ENCODE data around the gene ZBTB37. TPM values are rescaled to one million over a fixed set of nuclear protein-coding genes. Genes with fewer than 3 reads are reported as not detected.
"Not testable (repeated sequence)": the region's sequence is repeated elsewhere in the genome, so short reads cannot be mapped to it uniquely, and the experiment has no call there.

Gene ZBTB37
- total RNA-seq, 2 experiments from 2014 or later: 8.2 to 8.3 TPM

- Mint-ChIP-seq H3K27ac (peak overlapping the region; percentile 98), H3K9me3 (no peaks in the 10 kb centered on the region), H3K36me3 (peaks cover 61% of the 10 kb centered on the region), H3K27me3 (peaks cover 3% of the 10 kb centered on the region), H3K4me3 (peak overlapping the region; percentile 99), H3K4me1 (ENCODE audit: low read depth) (peaks cover 65% of the 10 kb centered on the region)
- intact Hi-C loops (cut with micrococcal nuclease): loop anchor here (5.0 kb wide), 1 partner anchor 1119 kb away; no protein-coding TSS in a partner anchor
- ChIA-PET CTCF (no interaction called here), POLR2A (interaction anchor here (3.2 to 4.0 kb wide), 2 partner anchors 42 kb away, joined by 21 to 25 read pairs; partner anchors contain the start of genes CENPL and DARS2)
- DNase-seq: no peak
Observed at GRCh38 chr1:173866413-173867115, 1.6 kb upstream of the ZBTB37 start.

GRCh38 chr1:173867141-173867752, 933 bp upstream of the ZBTB37 start:
- intact Hi-C loops (cut with micrococcal nuclease): loop anchor here (5.0 kb wide), 1 partner anchor 1120 kb away; no protein-coding TSS in a partner anchor
- ChIA-PET POLR2A (interaction anchor here (1.0 to 3.2 kb wide), 4 partner anchors 43 to 390 kb away, joined by 3 to 25 read pairs (median 12); partner anchors contain the start of genes CENPL, DARS2, PRDX6 and RC3H1), CTCF (no interaction called here)
- H3K4me3 Mint-ChIP-seq: peak overlapping the region; percentile 99
- no peak for DNase-seq
- H3K9me3 Mint-ChIP-seq: no peaks in the 10 kb centered on the region
- H3K27me3 Mint-ChIP-seq: peaks cover 3% of the 10 kb centered on the region
- peak overlapping the region; percentile 98 for H3K27ac Mint-ChIP-seq
- H3K36me3 Mint-ChIP-seq: peaks cover 58% of the 10 kb centered on the region
- H3K4me1 Mint-ChIP-seq (ENCODE audit: low read depth): peaks cover 65% of the 10 kb centered on the region

- intact Hi-C loops (cut with micrococcal nuclease): loop anchor here (1.0 to 5.0 kb wide), 10 partner anchors 44 to 1336 kb away; partner anchors contain the start of genes CACYBP, CENPL, DARS2 and KLHL20
- H3K27ac Mint-ChIP-seq: peak within 1 kb of the TSS; percentile 98
- H3K4me1 Mint-ChIP-seq (ENCODE audit: low read depth): peaks cover 68% of the 10 kb centered on the region
- H3K36me3 Mint-ChIP-seq: peaks cover 58% of the 10 kb centered on the region
- DNase-seq: peak; percentile 100
- no peaks in the 10 kb centered on the region for H3K9me3 Mint-ChIP-seq
- ChIA-PET POLR2A (interaction anchor here (0.6 to 3.2 kb wide), 15 partner anchors 10 to 1335 kb away, joined by 3 to 25 read pairs (median 3); partner anchors contain the start of genes CENPL, DARS2, KLHL20 and MRPS14), CTCF (interaction anchor here (0.6 kb wide), 1 partner anchor 620 kb away, joined by 3 read pairs; no protein-coding TSS in a partner anchor)
- peaks cover 3% of the 10 kb centered on the region for H3K27me3 Mint-ChIP-seq
- H3K4me3 Mint-ChIP-seq: peak within 1 kb of the TSS; percentile 99
Observed at GRCh38 chr1:173867753-173868265, 371 bp upstream of the ZBTB37 start, which contains the start of gene GAS5. TSS of gene GAS5 (minus strand) at chr1:173867989.

- POLR2A ChIA-PET: interaction anchor here (0.7 to 3.2 kb wide), 9 partner anchors 9 to 1154 kb away, joined by 3 to 25 read pairs (median 3); partner anchors contain the start of genes CENPL, DARS2, MRPS14 and RC3H1
- Mint-ChIP-seq H3K27me3 (peaks cover 3% of the 10 kb centered on the region), H3K36me3 (peaks cover 51% of the 10 kb centered on the region), H3K9me3 (no peaks in the 10 kb centered on the region), H3K27ac (peak overlapping the region; percentile 98), H3K4me1 (ENCODE audit: low read depth) (peaks cover 63% of the 10 kb centered on the region), H3K4me3 (peak overlapping the region; percentile 99)
- DNase-seq: no peak
- CTCF ChIA-PET: interaction anchor here (1.1 kb wide), 1 partner anchor 439 kb away, joined by 4 read pairs; no protein-coding TSS in a partner anchor
- intact Hi-C loops (cut with micrococcal nuclease): loop anchor here (2.0 to 5.0 kb wide), 2 partner anchors 336 to 1122 kb away; no protein-coding TSS in a partner anchor
Observed at GRCh38 chr1:173869021-173869359, 810 bp downstream of the ZBTB37 start.

GRCh38 chr1:173870252-173871075, 2.3 kb downstream of the ZBTB37 start:
- intact Hi-C loops (cut with micrococcal nuclease): loop anchor here (5.0 kb wide), 1 partner anchor 82 kb away; no protein-coding TSS in a partner anchor
- Mint-ChIP-seq H3K36me3 (peaks cover 36% of the 10 kb centered on the region), H3K9me3 (no peaks in the 10 kb centered on the region), H3K27ac (peak overlapping the region; percentile 98), H3K27me3 (peaks cover 3% of the 10 kb centered on the region), H3K4me3 (peak overlapping the region; percentile 52), H3K4me1 (ENCODE audit: low read depth) (peaks cover 53% of the 10 kb centered on the region)
- POLR2A ChIA-PET: interaction anchor here (0.7 to 1.2 kb wide), 7 partner anchors 9 to 152 kb away, joined by 3 to 5 read pairs (median 3); partner anchors contain the start of genes CENPL and DARS2
- peak; percentile 73 for DNase-seq
- CTCF ChIA-PET: interaction anchor here (0.5 to 1.6 kb wide), 4 partner anchors 47 to 440 kb away, joined by 3 to 4 read pairs (median 4); no protein-coding TSS in a partner anchor

GRCh38 chr1:173871091-173871490, 2.9 kb downstream of the ZBTB37 start:
- peaks cover 47% of the 10 kb centered on the region for H3K4me1 Mint-ChIP-seq (ENCODE audit: low read depth)
- POLR2A ChIA-PET: interaction anchor here (1.2 kb wide), 1 partner anchor 151 kb away, joined by 3 read pairs; no protein-coding TSS in a partner anchor
- no peak for DNase-seq
- peak overlapping the region; percentile 52 for H3K4me3 Mint-ChIP-seq
- peaks cover 3% of the 10 kb centered on the region for H3K27me3 Mint-ChIP-seq
- H3K9me3 Mint-ChIP-seq: no peaks in the 10 kb centered on the region
- intact Hi-C loops (cut with micrococcal nuclease): loop anchor here (5.0 kb wide), 1 partner anchor 81 kb away; no protein-coding TSS in a partner anchor
- H3K36me3 Mint-ChIP-seq: peaks cover 35% of the 10 kb centered on the region
- CTCF ChIA-PET: interaction anchor here (1.6 kb wide), 1 partner anchor 392 kb away, joined by 3 read pairs; no protein-coding TSS in a partner anchor
- H3K27ac Mint-ChIP-seq: peak overlapping the region; percentile 98

- H3K36me3 Mint-ChIP-seq: peaks cover 32% of the 10 kb centered on the region
- H3K4me3 Mint-ChIP-seq: peak overlapping the region; percentile 38
- no peak for DNase-seq
- CTCF ChIA-PET: interaction anchor here (1.6 kb wide), 1 partner anchor 392 kb away, joined by 3 read pairs; no protein-coding TSS in a partner anchor
- H3K27me3 Mint-ChIP-seq: peaks cover 3% of the 10 kb centered on the region
- H3K4me1 Mint-ChIP-seq (ENCODE audit: low read depth): peaks cover 45% of the 10 kb centered on the region
- POLR2A ChIA-PET: no interaction called here
- no peaks in the 10 kb centered on the region for H3K9me3 Mint-ChIP-seq
- peak overlapping the region; percentile 98 for H3K27ac Mint-ChIP-seq
- intact Hi-C loops (cut with micrococcal nuclease): loop anchor here (5.0 kb wide), 1 partner anchor 81 kb away; no protein-coding TSS in a partner anchor
Observed at GRCh38 chr1:173871500-173871899, 3.3 kb downstream of the ZBTB37 start.

- Mint-ChIP-seq H3K4me1 (ENCODE audit: low read depth) (peaks cover 11% of the 10 kb centered on the region), H3K27me3 (no peaks in the 10 kb centered on the region), H3K9me3 (no peaks in the 10 kb centered on the region), H3K36me3 (peaks cover 23% of the 10 kb centered on the region), H3K4me3 (no peak overlapping the region), H3K27ac (no peak overlapping the region)
- intact Hi-C loops (cut with micrococcal nuclease): no loop called here
- ChIA-PET POLR2A (no interaction called here), CTCF (no interaction called here)
- DNase-seq: no peak
Observed at GRCh38 chr1:173876732-173877131, 8.6 kb downstream of the ZBTB37 start.

- POLR2A ChIA-PET: no interaction called here
- Mint-ChIP-seq H3K4me3 (no peak overlapping the region), H3K27ac (no peak overlapping the region), H3K9me3 (no peaks in the 10 kb centered on the region), H3K27me3 (no peaks in the 10 kb centered on the region), H3K36me3 (peaks cover 20% of the 10 kb centered on the region), H3K4me1 (ENCODE audit: low read depth) (peaks cover 5% of the 10 kb centered on the region)
- intact Hi-C loops (cut with micrococcal nuclease): no loop called here
- CTCF ChIA-PET: no interaction called here
- DNase-seq: no peak
Observed at GRCh38 chr1:173878251-173878650, 10.1 kb downstream of the ZBTB37 start.

- CTCF ChIA-PET; H3K4me1 Mint-ChIP-seq (ENCODE audit: low read depth); POLR2A ChIA-PET; H3K4me3 Mint-ChIP-seq; DNase-seq; H3K9me3 Mint-ChIP-seq; intact Hi-C loops (cut with micrococcal nuclease); H3K27me3 Mint-ChIP-seq; H3K27ac Mint-ChIP-seq: not testable (repeated sequence)
- H3K36me3 Mint-ChIP-seq: peaks cover 24% of the 10 kb centered on the region
Observed at GRCh38 chr1:173881117-173881516, 12.9 kb downstream of the ZBTB37 start.

- ChIA-PET POLR2A (no interaction called here), CTCF (no interaction called here)
- Mint-ChIP-seq H3K9me3 (no peaks in the 10 kb centered on the region), H3K4me3 (no peak overlapping the region), H3K27ac (no peak overlapping the region), H3K27me3 (no peaks in the 10 kb centered on the region), H3K36me3 (peaks cover 31% of the 10 kb centered on the region), H3K4me1 (ENCODE audit: low read depth) (peaks cover 19% of the 10 kb centered on the region)
- no peak for DNase-seq
- intact Hi-C loops (cut with micrococcal nuclease): no loop called here
Observed at GRCh38 chr1:173884701-173885100, 16.5 kb downstream of the ZBTB37 start.
